ENCODE data around the gene SNRPB.
"Not testable (repeated sequence)": the region's sequence is repeated elsewhere in the genome, so short reads cannot be mapped to it uniquely, and the experiment has no call there.

- TF ChIP-seq, protein P1, sequence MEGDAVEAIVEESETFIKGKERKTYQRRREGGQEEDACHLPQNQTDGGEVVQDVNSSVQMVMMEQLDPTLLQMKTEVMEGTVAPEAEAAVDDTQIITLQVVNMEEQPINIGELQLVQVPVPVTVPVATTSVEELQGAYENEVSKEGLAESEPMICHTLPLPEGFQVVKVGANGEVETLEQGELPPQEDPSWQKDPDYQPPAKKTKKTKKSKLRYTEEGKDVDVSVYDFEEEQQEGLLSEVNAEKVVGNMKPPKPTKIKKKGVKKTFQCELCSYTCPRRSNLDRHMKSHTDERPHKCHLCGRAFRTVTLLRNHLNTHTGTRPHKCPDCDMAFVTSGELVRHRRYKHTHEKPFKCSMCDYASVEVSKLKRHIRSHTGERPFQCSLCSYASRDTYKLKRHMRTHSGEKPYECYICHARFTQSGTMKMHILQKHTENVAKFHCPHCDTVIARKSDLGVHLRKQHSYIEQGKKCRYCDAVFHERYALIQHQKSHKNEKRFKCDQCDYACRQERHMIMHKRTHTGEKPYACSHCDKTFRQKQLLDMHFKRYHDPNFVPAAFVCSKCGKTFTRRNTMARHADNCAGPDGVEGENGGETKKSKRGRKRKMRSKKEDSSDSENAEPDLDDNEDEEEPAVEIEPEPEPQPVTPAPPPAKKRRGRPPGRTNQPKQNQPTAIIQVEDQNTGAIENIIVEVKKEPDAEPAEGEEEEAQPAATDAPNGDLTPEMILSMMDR (conservative IDR thresholded peaks at IDR 0.05) = not testable (repeated sequence)
- TF ChIP-seq EZH2 (IDR thresholded peaks at IDR 0.05; ENCODE audit: low read depth) = not testable (repeated sequence)
Measured at GRCh38 chr20:2504803-2505202, 34.2 kb upstream of the SNRPB start.
